ENCODE results near the gene POU6F1. TPM values are rescaled to one million over a fixed set of nuclear protein-coding genes. Genes with fewer than 3 reads are reported as not detected.
A peak's percentile ranks its signal among the peaks of the same experiment; 100 is the strongest.

The POU6F1 gene
- total and polyA plus RNA-seq, 12 donors: 4.1 to 13.9 (median 7.8) TPM

- peak in 5 of 9 donors; percentile 8 to 33 (median 28) for TF ChIP-seq CTCF (IDR thresholded peaks at IDR 0.05)
- peaks cover 0 to 59% (median 30%) of the 10 kb centered on the region in 9 donors for H3K36me3 ChIP-seq
- no peaks in the 10 kb centered on the region for H3K9me3 ChIP-seq
- peak overlapping the region in 4 of 10 donors; percentile 36 to 86 (median 69) for H3K27ac ChIP-seq
- H3K4me1 ChIP-seq: peaks cover 0 to 65% (median 27%) of the 10 kb centered on the region in 9 donors
- H3K27me3 ChIP-seq: no peaks in the 10 kb centered on the region
- ATAC-seq (peak; percentile 54 to 78 (median 65)), DNase-seq (peak in 1 of 2 donors; percentile 29)
- H3K4me3 ChIP-seq: no peak overlapping the region
- WGBS, 2 donors: 25 to 26% methylated on average over 7 of the region's 7 CpGs
- intact Hi-C loops (cut with DNase I): loop anchor here in 4 of 10 donors (1.0 to 10.0 kb wide), 2 partner anchors 24 to 202 kb away; partner anchors contain the start of genes LETMD1 (in 3 of the 4) and SMAGP (in 1 of the 4)
These were observed 28.5 kb upstream of the POU6F1 start for GRCh38 chr12:51246254-51246853.

GRCh38 chr12:51245476-51246253 is 27.8 kb upstream of the POU6F1 start:
- Histone ChIP-seq H3K27me3 (no peaks in the 10 kb centered on the region), H3K4me3 (no peak overlapping the region), H3K27ac (peak overlapping the region in 4 of 10 donors; percentile 36 to 86 (median 69)), H3K9me3 (no peaks in the 10 kb centered on the region), H3K4me1 (peaks cover 5 to 72% (median 32%) of the 10 kb centered on the region in 9 donors), H3K36me3 (peaks cover 0 to 62% (median 36%) of the 10 kb centered on the region in 9 donors)
- ATAC-seq: no peak
- 88 to 90% methylated on average over 11 of the region's 11 CpGs for WGBS, 2 donors
- DNase-seq: no peak
- no peak for TF ChIP-seq CTCF (IDR thresholded peaks at IDR 0.05)
- intact Hi-C loops (cut with DNase I): loop anchor here in 4 of 10 donors (1.0 to 10.0 kb wide), 2 partner anchors 25 to 201 kb away; partner anchors contain the start of genes LETMD1 (in 3 of the 4) and SMAGP (in 1 of the 4)

- Histone ChIP-seq H3K4me3 (no peak overlapping the region), H3K36me3 (peaks cover 0 to 65% (median 43%) of the 10 kb centered on the region in 9 donors), H3K9me3 (no peaks in the 10 kb centered on the region), H3K27ac (peak overlapping the region in 1 of 10 donors; percentile 100), H3K4me1 (peaks cover 10 to 82% (median 44%) of the 10 kb centered on the region in 9 donors), H3K27me3 (no peaks in the 10 kb centered on the region)
- intact Hi-C loops (cut with DNase I): loop anchor here in 3 of 10 donors (10.0 kb wide), 1 partner anchor 199 kb away; the partner anchor contains the start of gene LETMD1 (in 3 of the 3)
- 81 to 95% methylated on average over 4 of the region's 4 CpGs for WGBS, 2 donors
- ATAC-seq: no peak
- TF ChIP-seq CTCF (IDR thresholded peaks at IDR 0.05): no peak
- no peak for DNase-seq
These were observed 26.4 kb upstream of the POU6F1 start for GRCh38 chr12:51244269-51244668.

- intact Hi-C loops (cut with DNase I): loop anchor here in 3 of 10 donors (10.0 kb wide), 1 partner anchor 198 kb away; the partner anchor contains the start of gene LETMD1 (in 3 of the 3)
- Histone ChIP-seq H3K36me3 (peaks cover 0 to 65% (median 43%) of the 10 kb centered on the region in 9 donors), H3K4me3 (no peak overlapping the region), H3K27ac (peak overlapping the region in 1 of 10 donors; percentile 100), H3K4me1 (peaks cover 10 to 85% (median 47%) of the 10 kb centered on the region in 9 donors), H3K9me3 (no peaks in the 10 kb centered on the region), H3K27me3 (no peaks in the 10 kb centered on the region)
- ATAC-seq (no peak), DNase-seq (no peak)
- 68 to 74% methylated on average over 7 of the region's 7 CpGs for WGBS, 2 donors
- TF ChIP-seq CTCF (IDR thresholded peaks at IDR 0.05): no peak
These were observed 25.0 kb upstream of the POU6F1 start for GRCh38 chr12:51242876-51243275.

All from heart right ventricle (tissue), 16 donors.